ENCODE data around the gene EFCAB11. TPM values are rescaled to one million over a fixed set of nuclear protein-coding genes. Genes with fewer than 3 reads are reported as not detected.

Gene EFCAB11
- total and polyA plus RNA-seq, 2 experiments from 2014 or later: 7.7 to 24.6 TPM

DNA sequence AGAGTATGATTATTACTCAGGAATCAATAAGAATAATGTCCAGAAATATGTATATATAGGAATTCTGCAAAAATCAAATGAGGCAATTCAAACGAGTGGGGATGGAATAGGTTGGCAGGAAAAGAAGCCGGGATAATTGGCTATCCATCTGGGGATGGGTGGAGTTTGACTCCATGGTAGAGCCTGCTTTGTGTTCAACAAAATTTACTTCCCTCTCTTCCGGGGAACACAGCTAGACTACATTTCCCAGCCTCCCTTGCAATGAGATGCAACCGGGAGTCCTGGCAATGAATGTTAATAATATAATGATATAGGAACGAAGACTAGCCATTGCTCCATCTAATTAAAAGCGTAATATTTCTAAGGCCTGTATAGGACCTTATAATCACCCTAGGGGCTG is 146.6 kb downstream of the EFCAB11 start:
- no peaks in the 10 kb centered on the region for H3K4me1 ChIP-seq (ENCODE audit: insufficient read depth)
- Mint-ChIP-seq H3K27me3 (ENCODE audit: insufficient read depth, low read depth, poor library complexity) (no peaks in the 10 kb centered on the region), H3K4me3 (peak overlapping the region; percentile 45; the same call in 2 of the 3 replicates), H3K27ac (no peak overlapping the region), H3K9me3 (no peaks in the 10 kb centered on the region), H3K4me1 (0 out of 3 replicates have a peak, but pooled peaks cover 2% of the 10 kb centered on the region), H3K36me3 (ENCODE audit: low read depth) (no peaks in the 10 kb centered on the region)
- no peaks in the 10 kb centered on the region for H3F3A ChIP-seq (replicated peaks; ENCODE audit: low read depth)
- peak; percentile 95 for ATAC-seq
- no peaks in the 10 kb centered on the region for H3K36me3 ChIP-seq (ENCODE audit: insufficient read depth)
- no peaks in the 10 kb centered on the region for H4K20me1 ChIP-seq (replicated peaks; ENCODE audit: insufficient read depth)
- H3K4me2 ChIP-seq: no peak overlapping the region; the same call in 1 of the 2 replicates
- TF ChIP-seq, protein P1, sequence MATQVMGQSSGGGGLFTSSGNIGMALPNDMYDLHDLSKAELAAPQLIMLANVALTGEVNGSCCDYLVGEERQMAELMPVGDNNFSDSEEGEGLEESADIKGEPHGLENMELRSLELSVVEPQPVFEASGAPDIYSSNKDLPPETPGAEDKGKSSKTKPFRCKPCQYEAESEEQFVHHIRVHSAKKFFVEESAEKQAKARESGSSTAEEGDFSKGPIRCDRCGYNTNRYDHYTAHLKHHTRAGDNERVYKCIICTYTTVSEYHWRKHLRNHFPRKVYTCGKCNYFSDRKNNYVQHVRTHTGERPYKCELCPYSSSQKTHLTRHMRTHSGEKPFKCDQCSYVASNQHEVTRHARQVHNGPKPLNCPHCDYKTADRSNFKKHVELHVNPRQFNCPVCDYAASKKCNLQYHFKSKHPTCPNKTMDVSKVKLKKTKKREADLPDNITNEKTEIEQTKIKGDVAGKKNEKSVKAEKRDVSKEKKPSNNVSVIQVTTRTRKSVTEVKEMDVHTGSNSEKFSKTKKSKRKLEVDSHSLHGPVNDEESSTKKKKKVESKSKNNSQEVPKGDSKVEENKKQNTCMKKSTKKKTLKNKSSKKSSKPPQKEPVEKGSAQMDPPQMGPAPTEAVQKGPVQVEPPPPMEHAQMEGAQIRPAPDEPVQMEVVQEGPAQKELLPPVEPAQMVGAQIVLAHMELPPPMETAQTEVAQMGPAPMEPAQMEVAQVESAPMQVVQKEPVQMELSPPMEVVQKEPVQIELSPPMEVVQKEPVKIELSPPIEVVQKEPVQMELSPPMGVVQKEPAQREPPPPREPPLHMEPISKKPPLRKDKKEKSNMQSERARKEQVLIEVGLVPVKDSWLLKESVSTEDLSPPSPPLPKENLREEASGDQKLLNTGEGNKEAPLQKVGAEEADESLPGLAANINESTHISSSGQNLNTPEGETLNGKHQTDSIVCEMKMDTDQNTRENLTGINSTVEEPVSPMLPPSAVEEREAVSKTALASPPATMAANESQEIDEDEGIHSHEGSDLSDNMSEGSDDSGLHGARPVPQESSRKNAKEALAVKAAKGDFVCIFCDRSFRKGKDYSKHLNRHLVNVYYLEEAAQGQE (IDR thresholded peaks at IDR 0.05; ENCODE audit: unreplicated experiment): no peak
- TF ChIP-seq, protein P2, sequence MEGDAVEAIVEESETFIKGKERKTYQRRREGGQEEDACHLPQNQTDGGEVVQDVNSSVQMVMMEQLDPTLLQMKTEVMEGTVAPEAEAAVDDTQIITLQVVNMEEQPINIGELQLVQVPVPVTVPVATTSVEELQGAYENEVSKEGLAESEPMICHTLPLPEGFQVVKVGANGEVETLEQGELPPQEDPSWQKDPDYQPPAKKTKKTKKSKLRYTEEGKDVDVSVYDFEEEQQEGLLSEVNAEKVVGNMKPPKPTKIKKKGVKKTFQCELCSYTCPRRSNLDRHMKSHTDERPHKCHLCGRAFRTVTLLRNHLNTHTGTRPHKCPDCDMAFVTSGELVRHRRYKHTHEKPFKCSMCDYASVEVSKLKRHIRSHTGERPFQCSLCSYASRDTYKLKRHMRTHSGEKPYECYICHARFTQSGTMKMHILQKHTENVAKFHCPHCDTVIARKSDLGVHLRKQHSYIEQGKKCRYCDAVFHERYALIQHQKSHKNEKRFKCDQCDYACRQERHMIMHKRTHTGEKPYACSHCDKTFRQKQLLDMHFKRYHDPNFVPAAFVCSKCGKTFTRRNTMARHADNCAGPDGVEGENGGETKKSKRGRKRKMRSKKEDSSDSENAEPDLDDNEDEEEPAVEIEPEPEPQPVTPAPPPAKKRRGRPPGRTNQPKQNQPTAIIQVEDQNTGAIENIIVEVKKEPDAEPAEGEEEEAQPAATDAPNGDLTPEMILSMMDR (conservative IDR thresholded peaks at IDR 0.05; ENCODE audit: low read depth in 2 of 2): no peak
- TF ChIP-seq ZNF331 (CRISPR knock-in tag; IDR thresholded peaks at IDR 0.05; ENCODE audit: low read depth): no peak
- TF ChIP-seq ZNF114 (CRISPR knock-in tag; IDR thresholded peaks at IDR 0.05): no peak
- TF ChIP-seq, protein P3, sequence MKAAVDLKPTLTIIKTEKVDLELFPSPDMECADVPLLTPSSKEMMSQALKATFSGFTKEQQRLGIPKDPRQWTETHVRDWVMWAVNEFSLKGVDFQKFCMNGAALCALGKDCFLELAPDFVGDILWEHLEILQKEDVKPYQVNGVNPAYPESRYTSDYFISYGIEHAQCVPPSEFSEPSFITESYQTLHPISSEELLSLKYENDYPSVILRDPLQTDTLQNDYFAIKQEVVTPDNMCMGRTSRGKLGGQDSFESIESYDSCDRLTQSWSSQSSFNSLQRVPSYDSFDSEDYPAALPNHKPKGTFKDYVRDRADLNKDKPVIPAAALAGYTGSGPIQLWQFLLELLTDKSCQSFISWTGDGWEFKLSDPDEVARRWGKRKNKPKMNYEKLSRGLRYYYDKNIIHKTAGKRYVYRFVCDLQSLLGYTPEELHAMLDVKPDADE (IDR thresholded peaks at IDR 0.05): 0 out of 2 replicates have a peak, but pooled peaks have one; percentile 37
- TF ChIP-seq EZH2 (IDR thresholded peaks at IDR 0.05; ENCODE audit: low read depth, unreplicated experiment): no peak
- H3K27me3 ChIP-seq (ENCODE audit: insufficient read depth): no peaks in the 10 kb centered on the region
- no peaks in the 10 kb centered on the region for H3K9me2 ChIP-seq (ENCODE audit: insufficient read depth)
- H3K79me2 ChIP-seq (replicated peaks; ENCODE audit: insufficient read depth): no peaks in the 10 kb centered on the region
- no peak overlapping the region for H3K27ac ChIP-seq (ENCODE audit: low read depth)
- no peak overlapping the region for H2AFZ ChIP-seq
- peak; percentile 73 for DNase-seq (ENCODE audit: low spot score)
- H3K4me3 ChIP-seq: no peak overlapping the region

DNA sequence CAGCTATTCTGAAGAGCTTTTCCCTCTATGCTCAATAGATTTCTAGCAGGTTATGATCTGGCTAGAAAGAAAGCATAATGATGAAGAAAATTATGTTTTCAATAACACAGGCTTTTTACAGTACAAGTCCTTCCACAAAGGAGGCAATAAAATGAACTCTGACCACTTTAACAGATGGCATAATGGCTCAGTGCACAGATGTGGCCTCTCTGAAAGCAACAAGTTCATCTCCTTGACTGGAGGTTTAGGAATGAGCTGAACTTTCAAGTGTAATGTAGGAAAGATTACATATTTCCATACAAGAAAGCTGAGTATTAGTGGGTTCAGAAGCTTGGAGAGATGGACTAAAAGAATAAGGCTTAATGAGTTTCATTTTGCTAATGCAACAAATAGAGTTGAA is 147.4 kb downstream of the EFCAB11 start:
- Mint-ChIP-seq H3K4me3 (no peak overlapping the region), H3K9me3 (no peaks in the 10 kb centered on the region), H3K27me3 (ENCODE audit: insufficient read depth, low read depth, poor library complexity) (no peaks in the 10 kb centered on the region), H3K4me1 (0 out of 3 replicates have a peak, but pooled peaks cover 2% of the 10 kb centered on the region), H3K27ac (no peak overlapping the region), H3K36me3 (ENCODE audit: low read depth) (no peaks in the 10 kb centered on the region)
- no peak for ATAC-seq
- no peaks in the 10 kb centered on the region for H3K79me2 ChIP-seq (replicated peaks; ENCODE audit: insufficient read depth)
- no peaks in the 10 kb centered on the region for H3F3A ChIP-seq (replicated peaks; ENCODE audit: low read depth)
- H3K36me3 ChIP-seq (ENCODE audit: insufficient read depth): no peaks in the 10 kb centered on the region
- no peaks in the 10 kb centered on the region for H3K4me1 ChIP-seq (ENCODE audit: insufficient read depth)
- H3K27ac ChIP-seq (ENCODE audit: low read depth): no peak overlapping the region
- H3K4me3 ChIP-seq: no peak overlapping the region
- H3K27me3 ChIP-seq (ENCODE audit: insufficient read depth): no peaks in the 10 kb centered on the region
- no peaks in the 10 kb centered on the region for H3K9me2 ChIP-seq (ENCODE audit: insufficient read depth)
- H4K20me1 ChIP-seq (replicated peaks; ENCODE audit: insufficient read depth): no peaks in the 10 kb centered on the region
- DNase-seq (ENCODE audit: low spot score): no peak
- H2AFZ ChIP-seq: no peak overlapping the region
- no peak overlapping the region for H3K4me2 ChIP-seq
- TF ChIP-seq STAT1 (IDR thresholded peaks at IDR 0.05; ENCODE audit: unreplicated experiment) (no peak), EZH2phosphoT487 (IDR thresholded peaks at IDR 0.05; ENCODE audit: unreplicated experiment) (no peak), POLR2AphosphoS5 (IDR thresholded peaks at IDR 0.05; ENCODE audit: low read depth) (no peak)
- TF ChIP-seq, protein P1 (IDR thresholded peaks at IDR 0.05; ENCODE audit: unreplicated experiment): no peak
- TF ChIP-seq, protein P3 (IDR thresholded peaks at IDR 0.05): no peak
- TF ChIP-seq, protein P2 (conservative IDR thresholded peaks at IDR 0.05; ENCODE audit: low read depth in 2 of 2): no peak

Measured in GM23338 (cell line).